ENCODE data around the gene EXOC3. TPM values are rescaled to one million over a fixed set of nuclear protein-coding genes. Genes with fewer than 3 reads are reported as not detected.
"Not testable (repeated sequence)": the region's sequence is repeated elsewhere in the genome, so short reads cannot be mapped to it uniquely, and the experiment has no call there.

The EXOC3 gene
- total RNA-seq (2014; rRNA removed; shearing (Covaris generic)): 16.7 and 29.2 TPM in 2 replicates

- in situ Hi-C loops (cut with HindIII; ENCODE audit: low sequenced_read_pairs): no loop called here
- DNase-seq (ENCODE audit: low spot score): peak; percentile 65
Measured at GRCh38 chr5:442335-443238, at the start of gene EXOC3. EXOC3 (plus strand) TSS chr5:443176; CDS start chr5:446206, 3,030 bp downstream.

GRCh38 chr5:393846-394275, 49.1 kb upstream of the EXOC3 start:
- in situ Hi-C loops (cut with HindIII; ENCODE audit: low sequenced_read_pairs): no loop called here
- no peak for DNase-seq (ENCODE audit: low spot score)

GRCh38 chr5:394671-395155, 48.3 kb upstream of the EXOC3 start:
- in situ Hi-C loops (cut with HindIII; ENCODE audit: low sequenced_read_pairs): no loop called here
- DNase-seq (ENCODE audit: low spot score): no peak

- in situ Hi-C loops (cut with HindIII; ENCODE audit: low sequenced_read_pairs): no loop called here
- DNase-seq (ENCODE audit: low spot score): no peak
Measured at GRCh38 chr5:395156-395920, 47.6 kb upstream of the EXOC3 start.

GRCh38 chr5:395921-396530, 47.0 kb upstream of the EXOC3 start:
- in situ Hi-C loops (cut with HindIII; ENCODE audit: low sequenced_read_pairs): no loop called here
- DNase-seq (ENCODE audit: low spot score): no peak

- in situ Hi-C loops (cut with HindIII; ENCODE audit: low sequenced_read_pairs): no loop called here
- no peak for DNase-seq (ENCODE audit: low spot score)
Measured at GRCh38 chr5:396531-396961, 46.4 kb upstream of the EXOC3 start.

GRCh38 chr5:398141-398474, 44.9 kb upstream of the EXOC3 start:
- in situ Hi-C loops (cut with HindIII; ENCODE audit: low sequenced_read_pairs); DNase-seq (ENCODE audit: low spot score): not testable (repeated sequence)

- DNase-seq (ENCODE audit: low spot score): no peak
- in situ Hi-C loops (cut with HindIII; ENCODE audit: low sequenced_read_pairs): no loop called here
Measured at GRCh38 chr5:398475-399295, 44.3 kb upstream of the EXOC3 start.

- DNase-seq (ENCODE audit: low spot score): no peak
- in situ Hi-C loops (cut with HindIII; ENCODE audit: low sequenced_read_pairs): no loop called here
Measured at GRCh38 chr5:399296-400281, 43.4 kb upstream of the EXOC3 start.

GRCh38 chr5:400282-401145, 42.5 kb upstream of the EXOC3 start:
- DNase-seq (ENCODE audit: low spot score): no peak
- in situ Hi-C loops (cut with HindIII; ENCODE audit: low sequenced_read_pairs): no loop called here

- in situ Hi-C loops (cut with HindIII; ENCODE audit: low sequenced_read_pairs): no loop called here
- DNase-seq (ENCODE audit: low spot score): no peak
Measured at GRCh38 chr5:401146-402034, 41.6 kb upstream of the EXOC3 start.

GRCh38 chr5:402219-402614, 40.8 kb upstream of the EXOC3 start:
- DNase-seq (ENCODE audit: low spot score); in situ Hi-C loops (cut with HindIII; ENCODE audit: low sequenced_read_pairs): not testable (repeated sequence)

- no peak for DNase-seq (ENCODE audit: low spot score)
- in situ Hi-C loops (cut with HindIII; ENCODE audit: low sequenced_read_pairs): no loop called here
Measured at GRCh38 chr5:402615-403359, 40.2 kb upstream of the EXOC3 start.

- no peak for DNase-seq (ENCODE audit: low spot score)
- in situ Hi-C loops (cut with HindIII; ENCODE audit: low sequenced_read_pairs): no loop called here
Measured at GRCh38 chr5:403995-404394, 39.0 kb upstream of the EXOC3 start.

GRCh38 chr5:404666-405241, 38.2 kb upstream of the EXOC3 start:
- DNase-seq (ENCODE audit: low spot score): no peak
- in situ Hi-C loops (cut with HindIII; ENCODE audit: low sequenced_read_pairs): no loop called here
